OCI-LY1 (cell line): ENCODE results near the gene SPI1.

Experiments used
- CTCF ChIP-seq: fragments of 200-600 bp; sonication (generic), shearing (Covaris generic); IDR thresholded peaks from 2 replicates; pipeline ENCODE4 v1.5.1; 2017; ENCODE audit warnings: mild to moderate bottlenecking, antibody characterized with exemption, low read length, moderate library complexity, mixed read lengths
- EZH2 ChIP-seq: fragments of 200-600 bp; sonication (generic), shearing (Covaris generic); IDR thresholded peaks from 2 replicates; pipeline ENCODE4 v1.8.0; 2017; ENCODE audit warnings: borderline replicate concordance, mixed run types, mild to moderate bottlenecking, antibody characterized with exemption, low read length, moderate library complexity, mixed read lengths

DNA sequence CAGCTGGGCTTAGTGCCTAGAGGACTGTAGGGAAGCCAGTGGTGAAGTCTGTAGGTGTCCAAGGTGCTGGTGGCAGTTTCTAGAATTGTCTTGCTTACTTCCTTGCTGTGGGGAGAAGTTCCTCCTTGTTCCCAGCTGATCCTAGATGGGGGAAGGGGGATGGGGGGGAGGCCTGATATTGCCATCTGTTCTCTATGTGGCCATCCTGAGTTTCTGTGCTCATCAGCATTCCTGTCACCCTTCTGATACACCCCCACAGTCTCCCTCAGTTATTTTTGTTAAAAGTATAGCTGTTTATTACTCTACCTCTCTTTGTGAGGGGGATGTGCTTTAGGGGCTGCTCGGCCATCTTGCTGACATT is 71.9 kb downstream of the SPI1 start:
- TF ChIP-seq CTCF (no peak), EZH2 (no peak)
